K562 (cell line): ENCODE results near the gene ADD3. TPM values are rescaled to one million over a fixed set of nuclear protein-coding genes. Genes with fewer than 3 reads are reported as not detected.

Experiments used
- ARHGAP35 ChIP-seq: fragments of 450-650 bp; IDR thresholded peaks from 2 replicates; pipeline ENCODE4 v1.6.1; 2018; ENCODE audit not compliant: partially characterized antibody
- ILF3 ChIP-seq: fragments of 450-650 bp; IDR thresholded peaks from 2 replicates; pipeline ENCODE4 v1.6.1; 2018; ENCODE audit warnings: antibody characterized with exemption, mild to moderate bottlenecking, moderate library complexity, borderline replicate concordance
- MTA1 ChIP-seq: fragments of 450-650 bp; IDR thresholded peaks from 2 replicates; pipeline ENCODE4 v1.6.1; 2017; ENCODE audit warnings: borderline replicate concordance
- POLR3A ChIP-seq: IDR thresholded peaks from 2 replicates; pipeline ENCODE4 v1.6.1; 2011; ENCODE audit warnings: borderline replicate concordance, mild to moderate bottlenecking, moderate library complexity; ENCODE audit not compliant: insufficient read length, insufficient read depth; ENCODE audit errors: extremely low read depth
- REST ChIP-seq, 2 experiments: fragments of 450-650 bp; formaldehyde crosslinking in 1 of 2; IDR thresholded peaks; 2 replicates each; pipeline versions ENCODE4 v1.4.0 to v1.6.1; 2014 to 2020; ENCODE audit warnings: mild to moderate bottlenecking in 2 of 2, borderline replicate concordance in 1 of 2, low read depth in 1 of 2
- SAFB ChIP-seq: fragments of 200-400 bp; formaldehyde crosslinking; IDR thresholded peaks from 2 replicates; pipeline ENCODE4 v1.6.1; 2017; ENCODE audit warnings: low read depth, low read length, borderline replicate concordance
- ZNF449 ChIP-seq: fragments of 250-450 bp; sonication (Bioruptor Pico); IDR thresholded peaks from 2 replicates; pipeline ENCODE4 v1.8.0; 2022; ENCODE audit warnings: moderate library complexity, mild to moderate bottlenecking, inconsistent platforms
- ZNF707 ChIP-seq: fragments of 250-450 bp; sonication (Bioruptor Pico); conservative IDR thresholded peaks from 2 replicates; pipeline ENCODE4 v1.8.0; 2022; ENCODE audit warnings: inconsistent platforms, mild to moderate bottlenecking, moderate library complexity
- polyA plus RNA-seq, 8 experiments: library from polyadenylated mRNA; depleted of rRNA in 4 of 8; stranded (reverse) in 5 of 8; unstranded in 3 of 8; fragments of >200 nt; fragmentation: Nextera tagmentation in 2 of 8; fragmentation: Illumina TruSeq in 1 of 8; extraction: Ambion mirVana in 2 of 8; extraction: Trizol in 1 of 8; gene quantifications; 2 replicates each; pipeline versions ENCODE4 v1.2.1 to v1.2.3, GENCODE V29; 2011 to 2014; ENCODE audit warnings: inconsistent platforms in 1 of 8, missing spikeins in 1 of 8
- total RNA-seq, 7 experiments: library from RNA; depleted of rRNA in 6 of 7; stranded (reverse); fragments of >200 nt in 6 of 7; fragmentation: Illumina TruSeq in 2 of 7; extraction: Trizol in 2 of 7; gene quantifications; 2 replicates each; pipeline versions ENCODE4 v1.2.1 to v1.2.3, GENCODE V29; 2011 to 2021; ENCODE audit warnings: low replicate concordance in 1 of 7

The ADD3 gene
- total and polyA plus RNA-seq, 9 of the 15 experiments (the other 6 are each of a cell fraction or from before 2014, with no cell fraction given) = 13.2 to 125 (median 31.7) TPM

GRCh38 chr10:110020265-110020664 is 12.5 kb downstream of the ADD3 start (continued):
- no peak for TF ChIP-seq REST (IDR thresholded peaks at IDR 0.05; ENCODE audit: borderline replicate concordance)
- TF ChIP-seq REST (CRISPR knock-in tag; IDR thresholded peaks at IDR 0.05; ENCODE audit: low read depth) = no peak
- no peak for TF ChIP-seq ZNF707 (CRISPR knock-in tag)
- no peak for TF ChIP-seq ILF3
- no peak for TF ChIP-seq ARHGAP35
- no peak for TF ChIP-seq POLR3A
- no peak for TF ChIP-seq ZNF449 (CRISPR knock-in tag)
- TF ChIP-seq MTA1 = no peak
- no peak for TF ChIP-seq SAFB
